Measurements from ENCODE around the gene ESYT2. TPM values are rescaled to one million over a fixed set of nuclear protein-coding genes. Genes with fewer than 3 reads are reported as not detected.

The ESYT2 gene
- total RNA-seq, 1 donor from 2014 or later, result 53.1 TPM

- Histone ChIP-seq H3K27me3 (ENCODE audit: control insufficient read depth, insufficient read depth, low read length) (no peaks in the 10 kb centered on the region), H3K4me3 (ENCODE audit: low read depth, low read length) (no peak overlapping the region), H3K36me3 (ENCODE audit: control insufficient read depth, insufficient read depth, low read length) (no peaks in the 10 kb centered on the region)
- TF ChIP-seq CTCF (IDR thresholded peaks at IDR 0.05; ENCODE audit: insufficient read depth, low read length, poor library complexity, severe bottlenecking), result no peak
- DNase-seq (ENCODE audit: low read depth), result no peak
Measured at GRCh38 chr7:158723266-158723665, 106.0 kb downstream of the ESYT2 start.

GRCh38 chr7:158722574-158723237, 106.6 kb downstream of the ESYT2 start:
- DNase-seq (ENCODE audit: low read depth), result no peak

GRCh38 chr7:158720112-158720511, 109.2 kb downstream of the ESYT2 start:
- DNase-seq (ENCODE audit: low read depth), result no peak
- no peaks in the 10 kb centered on the region for H3K27me3 ChIP-seq (ENCODE audit: control insufficient read depth, insufficient read depth, low read length)
- TF ChIP-seq CTCF (IDR thresholded peaks at IDR 0.05; ENCODE audit: insufficient read depth, low read length, poor library complexity, severe bottlenecking), result no peak
- H3K4me3 ChIP-seq (ENCODE audit: low read depth, low read length), result no peak overlapping the region
- no peaks in the 10 kb centered on the region for H3K36me3 ChIP-seq (ENCODE audit: control insufficient read depth, insufficient read depth, low read length)

More at GRCh38 chr7:158722574-158723237, 106.6 kb downstream of the ESYT2 start:
- no peaks in the 10 kb centered on the region for H3K36me3 ChIP-seq (ENCODE audit: control insufficient read depth, insufficient read depth, low read length)
- H3K27me3 ChIP-seq (ENCODE audit: control insufficient read depth, insufficient read depth, low read length), result no peaks in the 10 kb centered on the region
- no peak overlapping the region for H3K4me3 ChIP-seq (ENCODE audit: low read depth, low read length)
- TF ChIP-seq CTCF (IDR thresholded peaks at IDR 0.05; ENCODE audit: insufficient read depth, low read length, poor library complexity, severe bottlenecking), result no peak

- no peak for TF ChIP-seq CTCF (IDR thresholded peaks at IDR 0.05; ENCODE audit: insufficient read depth, low read length, poor library complexity, severe bottlenecking)
- DNase-seq (ENCODE audit: low read depth), result no peak
- no peak overlapping the region for H3K4me3 ChIP-seq (ENCODE audit: low read depth, low read length)
- H3K27me3 ChIP-seq (ENCODE audit: control insufficient read depth, insufficient read depth, low read length), result no peaks in the 10 kb centered on the region
- H3K36me3 ChIP-seq (ENCODE audit: control insufficient read depth, insufficient read depth, low read length), result no peaks in the 10 kb centered on the region
Measured at GRCh38 chr7:158716802-158717201, 112.5 kb downstream of the ESYT2 start.

- H3K4me3 ChIP-seq (ENCODE audit: low read depth, low read length), result no peak overlapping the region
- no peaks in the 10 kb centered on the region for H3K27me3 ChIP-seq (ENCODE audit: control insufficient read depth, insufficient read depth, low read length)
- no peak for TF ChIP-seq CTCF (IDR thresholded peaks at IDR 0.05; ENCODE audit: insufficient read depth, low read length, poor library complexity, severe bottlenecking)
- H3K36me3 ChIP-seq (ENCODE audit: control insufficient read depth, insufficient read depth, low read length), result no peaks in the 10 kb centered on the region
- DNase-seq (ENCODE audit: low read depth), result peak; percentile 9
Measured at GRCh38 chr7:158710651-158711102, 118.6 kb downstream of the ESYT2 start.

- Histone ChIP-seq H3K36me3 (ENCODE audit: control insufficient read depth, insufficient read depth, low read length) (no peaks in the 10 kb centered on the region), H3K4me3 (ENCODE audit: low read depth, low read length) (no peak overlapping the region), H3K27me3 (ENCODE audit: control insufficient read depth, insufficient read depth, low read length) (no peaks in the 10 kb centered on the region)
- no peak for DNase-seq (ENCODE audit: low read depth)
- no peak for TF ChIP-seq CTCF (IDR thresholded peaks at IDR 0.05; ENCODE audit: insufficient read depth, low read length, poor library complexity, severe bottlenecking)
Measured at GRCh38 chr7:158707610-158708009, 121.7 kb downstream of the ESYT2 start.
